GDM1 (cell line): Measurements from ENCODE around the gene MAPK1IP1L.

Source experiments
- DNase-seq: peaks from one replicate; lab custom pipeline; 2025; lab: John Stamatoyannopoulos, UW

MAPK1IP1L gene

DNA sequence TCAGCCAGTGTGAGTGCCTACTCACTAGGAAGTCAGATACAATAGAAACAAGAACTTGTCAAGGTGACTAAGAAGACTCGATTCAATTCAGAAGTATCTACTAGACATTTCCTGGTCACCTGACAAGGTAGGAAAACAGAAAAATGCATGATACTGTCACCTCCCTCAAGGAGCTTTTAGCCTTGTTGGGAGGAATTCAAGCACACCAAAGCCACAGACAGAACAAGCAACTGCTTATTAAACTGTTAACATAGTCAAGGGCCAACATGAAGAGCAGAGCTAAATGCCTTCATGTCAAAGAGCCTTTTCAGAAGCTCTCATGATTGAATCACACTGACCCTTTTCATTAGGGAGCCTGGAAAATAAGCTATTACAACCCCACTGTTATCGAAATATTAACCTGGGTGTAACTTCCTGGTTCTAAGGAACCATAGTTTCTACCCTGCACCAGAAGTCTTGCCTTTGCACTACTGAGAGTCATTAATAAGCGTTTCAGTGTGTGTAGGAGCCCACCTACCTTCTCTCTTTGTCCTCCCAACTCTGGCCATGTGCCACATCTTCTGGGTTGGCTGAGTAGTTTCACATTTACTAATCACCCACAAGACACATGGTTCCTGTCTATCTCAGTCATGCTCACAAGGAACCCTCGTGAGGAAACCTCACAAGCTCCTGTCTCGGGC is 46.6 kb downstream of the MAPK1IP1L start:
- no peak for DNase-seq

- no peak for DNase-seq
These were observed 47.1 kb downstream of the MAPK1IP1L start for GRCh38 chr14:55098561-55098898.

DNA sequence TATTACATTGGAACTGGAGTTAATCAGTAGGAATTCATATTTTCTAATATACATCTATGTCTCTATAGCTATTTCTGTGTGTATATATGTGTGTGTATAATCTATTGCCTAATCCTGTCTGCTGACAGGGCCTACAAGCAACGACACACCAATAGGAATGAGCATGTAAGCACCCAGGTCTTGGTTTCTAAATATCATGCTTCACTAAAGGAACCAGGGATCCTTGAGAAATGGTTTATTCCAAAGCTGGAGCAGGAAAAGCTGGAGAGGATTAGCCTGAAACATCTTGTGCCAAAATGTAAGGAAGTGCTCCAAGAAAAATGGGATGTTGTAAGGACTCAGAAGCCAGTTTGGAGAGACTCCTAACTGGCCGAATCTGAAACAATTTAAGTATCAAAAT is 48.3 kb downstream of the MAPK1IP1L start:
- DNase-seq = no peak

GRCh38 chr14:55101698-55102097 is 50.3 kb downstream of the MAPK1IP1L start:
- no peak for DNase-seq

- DNase-seq = no peak
These were observed 50.7 kb downstream of the MAPK1IP1L start for GRCh38 chr14:55102141-55102621.

- no peak for DNase-seq
These were observed 51.7 kb downstream of the MAPK1IP1L start for GRCh38 chr14:55103005-55103640.

DNA sequence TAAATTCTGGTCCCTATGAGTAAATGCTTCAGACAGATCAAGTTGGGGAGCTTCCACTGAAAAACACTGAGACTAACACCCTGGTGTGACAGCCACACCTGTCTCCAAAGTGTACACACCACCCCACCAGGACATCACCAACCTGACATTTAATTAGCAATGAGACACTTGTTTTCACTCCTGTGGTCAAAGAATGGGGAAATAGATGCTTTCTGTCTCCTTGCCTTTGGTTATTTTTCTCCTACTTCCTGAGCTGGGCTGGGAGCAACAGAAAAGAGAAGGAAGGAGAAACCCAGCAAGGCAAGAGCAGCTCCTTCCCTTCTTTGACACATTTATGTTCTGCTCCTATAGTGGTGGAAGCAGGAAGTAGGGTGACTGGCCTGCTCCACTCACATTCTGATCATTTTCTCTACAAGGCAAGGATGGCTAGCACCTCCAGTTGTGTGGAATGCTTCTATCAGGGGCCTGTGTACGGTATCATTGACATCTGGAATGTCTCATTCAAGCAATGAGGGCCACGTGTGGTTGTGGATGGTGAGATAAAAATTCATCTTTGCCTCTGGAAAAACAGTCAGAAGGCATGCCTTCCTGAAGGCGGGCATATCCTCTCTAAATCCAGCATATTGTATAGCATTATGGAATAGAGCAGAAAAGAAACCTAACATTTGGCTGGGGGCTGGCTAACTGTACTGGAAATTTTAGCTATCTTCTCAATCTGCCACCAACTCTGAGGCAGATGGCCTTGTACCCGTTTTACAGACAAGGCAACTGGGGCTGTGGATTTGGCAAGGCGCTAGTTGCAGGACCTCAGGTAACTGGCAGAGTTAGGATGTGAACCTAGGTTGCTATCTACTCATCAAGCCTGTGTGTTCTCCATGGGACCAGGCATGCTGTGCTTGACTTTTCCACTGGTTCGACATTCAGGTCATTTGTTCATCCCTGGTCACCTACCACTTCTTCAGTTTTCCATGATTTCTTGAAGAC is 52.8 kb downstream of the MAPK1IP1L start:
- peak; percentile 57 for DNase-seq

GRCh38 chr14:55105991-55106390 is 54.5 kb downstream of the MAPK1IP1L start:
- no peak for DNase-seq

DNA sequence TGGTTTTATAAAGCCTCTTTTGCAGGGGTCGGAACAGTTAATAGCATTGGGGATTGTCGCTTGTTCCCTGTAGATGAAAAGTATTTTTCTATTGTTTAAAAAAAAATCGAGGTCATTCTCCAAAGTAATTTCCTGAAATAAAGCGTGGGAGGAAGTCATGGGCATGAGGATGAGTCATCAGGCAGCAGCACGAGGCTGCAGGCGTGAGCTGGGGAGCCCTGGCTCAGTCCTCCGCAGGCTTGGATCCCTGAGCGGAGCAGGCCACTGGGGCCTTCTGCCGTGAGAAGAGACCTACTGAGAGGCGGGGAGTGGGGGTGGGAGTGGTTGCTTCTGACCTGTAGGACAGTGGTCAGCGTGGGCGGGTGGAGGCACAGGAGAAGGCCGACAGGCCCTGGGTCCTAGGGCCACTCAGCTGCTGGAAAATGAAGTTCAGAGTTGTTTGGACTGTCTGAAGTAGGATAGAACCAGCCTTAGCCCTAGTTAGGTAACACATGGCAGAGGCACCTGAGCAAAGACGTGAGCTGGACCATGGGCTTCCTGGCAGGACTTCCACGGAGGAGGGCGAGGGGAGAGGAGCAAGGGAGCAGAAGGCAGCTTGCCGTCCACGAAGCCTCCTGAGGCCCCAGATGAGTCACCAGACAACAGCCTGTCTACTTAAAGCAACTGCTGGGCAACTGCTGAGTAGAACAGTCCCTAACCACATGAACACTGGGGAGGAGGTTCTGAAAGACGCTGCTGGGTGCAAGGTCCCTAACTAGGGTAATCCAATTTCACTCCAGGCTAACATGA is 56.5 kb downstream of the MAPK1IP1L start:
- DNase-seq = peak; percentile 13

- DNase-seq = no peak
These were observed 58.4 kb downstream of the MAPK1IP1L start for GRCh38 chr14:55109836-55110235.

- DNase-seq = no peak
These were observed 59.8 kb downstream of the MAPK1IP1L start for GRCh38 chr14:55111122-55111708.

DNA sequence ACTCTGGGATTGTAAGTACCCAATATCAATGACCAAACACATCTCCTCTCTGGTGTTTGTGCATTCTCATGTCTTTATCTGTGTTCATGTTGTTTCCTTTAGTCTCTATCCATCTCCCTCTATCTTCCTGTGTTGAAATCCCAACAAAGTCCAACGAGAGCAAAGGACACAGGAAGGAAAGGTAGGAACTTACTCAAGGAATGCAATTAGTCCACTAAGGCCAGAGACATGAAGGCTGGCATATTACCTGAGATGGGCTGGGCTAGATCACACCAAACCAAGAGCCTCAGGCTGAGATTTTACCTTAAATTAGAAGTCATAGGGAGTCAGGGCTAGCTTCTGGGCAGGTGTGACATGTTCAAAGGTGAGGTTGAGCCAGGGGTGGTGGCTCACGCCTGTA is 63.3 kb downstream of the MAPK1IP1L start:
- DNase-seq = no peak

DNA sequence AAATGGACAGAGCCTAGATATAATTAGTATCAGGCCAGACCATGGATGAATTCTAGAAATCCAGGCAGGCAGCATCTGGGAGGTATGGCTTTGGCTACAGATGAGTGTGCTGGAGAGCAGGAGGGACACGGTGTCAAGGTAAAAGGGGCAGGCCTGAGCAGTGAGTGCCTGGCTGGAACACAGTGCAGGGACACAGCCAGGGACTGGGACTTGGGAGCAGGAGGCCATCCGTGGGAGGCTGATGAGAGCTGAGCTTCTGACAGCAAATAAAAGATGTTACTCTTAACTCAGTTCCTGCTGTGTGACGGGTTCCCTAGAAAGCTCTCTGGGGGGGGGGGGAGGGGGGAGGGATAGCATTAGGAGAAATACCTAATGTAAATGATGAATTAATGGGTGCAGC is 64.0 kb downstream of the MAPK1IP1L start:
- no peak for DNase-seq

DNA sequence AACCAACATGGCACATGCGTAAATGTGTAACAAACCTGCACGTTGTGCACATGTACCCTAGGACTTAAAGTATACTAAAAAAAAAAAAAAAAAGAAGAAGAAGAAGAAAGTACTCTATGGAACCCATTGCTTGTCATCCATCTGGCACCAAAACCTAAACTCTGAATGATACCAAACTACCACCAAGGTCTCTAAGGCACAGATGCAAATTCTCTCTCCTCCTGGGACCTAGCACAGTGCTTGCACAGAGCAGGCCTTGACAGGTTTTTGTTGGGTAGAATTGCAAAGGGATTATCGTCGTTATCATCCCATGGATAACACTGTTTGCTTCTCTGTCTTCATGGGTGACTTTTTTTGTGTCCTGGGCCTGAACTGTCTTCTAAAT is 64.4 kb downstream of the MAPK1IP1L start:
- no peak for DNase-seq

DNA sequence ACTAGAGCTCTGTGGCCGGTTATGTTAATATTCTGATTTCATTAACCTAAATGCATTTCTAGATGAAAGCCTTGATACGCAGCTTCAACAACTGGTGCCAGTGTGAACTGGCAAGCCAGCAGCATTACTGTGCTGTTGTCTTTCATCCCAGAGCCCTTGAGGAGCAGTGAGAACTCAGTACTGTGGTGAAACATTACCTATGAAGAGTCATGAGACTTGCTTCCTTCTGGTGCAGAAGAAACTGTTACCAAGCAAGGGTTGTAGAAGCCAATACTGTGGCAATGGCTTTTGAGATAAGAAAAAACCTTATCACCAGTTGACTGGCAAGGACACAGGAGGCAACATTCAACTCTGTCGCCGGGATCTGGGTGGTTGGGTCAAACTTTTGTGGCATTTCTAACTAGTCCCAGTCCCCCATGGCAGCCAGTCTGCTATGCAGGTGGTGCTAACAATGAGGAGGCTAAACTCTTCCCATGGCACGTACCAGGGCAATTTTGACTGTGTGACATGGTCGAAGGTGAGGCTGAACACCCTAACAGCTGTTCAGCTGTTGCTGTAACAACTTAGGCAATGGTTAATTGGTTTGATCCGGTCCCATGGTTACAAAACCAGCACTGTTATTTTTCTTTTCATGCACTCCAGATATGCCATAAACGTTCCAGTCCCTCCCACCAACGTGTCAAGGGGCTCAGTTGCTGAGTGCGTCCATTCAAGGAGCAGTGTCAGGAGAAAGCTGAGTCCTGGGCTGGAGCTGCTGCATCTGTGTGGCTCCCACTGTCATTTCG is 65.0 kb downstream of the MAPK1IP1L start:
- DNase-seq = no peak

DNA sequence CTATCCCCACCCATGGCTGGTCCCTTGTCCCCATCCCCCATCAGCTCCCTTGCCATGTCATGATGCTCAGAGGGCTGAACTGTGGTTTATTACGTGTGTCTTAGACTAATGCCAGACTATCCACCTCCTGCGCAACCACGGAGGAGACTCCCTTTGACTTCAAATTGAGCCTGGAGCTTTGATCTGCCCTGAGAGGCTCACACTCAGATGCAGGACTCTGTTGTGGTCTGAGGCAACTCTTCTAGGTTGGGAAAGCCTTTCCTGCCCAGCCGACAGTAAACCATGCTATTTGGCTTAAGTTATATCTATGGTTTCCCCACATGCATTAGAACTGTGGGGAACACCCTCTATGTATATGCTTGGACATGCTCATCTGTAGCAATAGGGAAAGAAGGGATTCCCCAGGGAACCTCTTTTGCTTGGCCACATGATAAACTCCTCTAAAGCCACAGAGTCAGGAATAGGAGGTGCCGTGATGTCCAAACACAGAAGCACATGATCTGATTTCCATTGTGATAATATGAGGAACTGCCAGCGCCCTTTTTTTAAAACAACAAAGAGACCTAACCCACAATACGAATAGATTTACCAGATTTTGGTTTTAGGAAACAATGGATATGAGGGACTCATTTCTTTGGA is 66.5 kb downstream of the MAPK1IP1L start:
- DNase-seq = no peak

DNA sequence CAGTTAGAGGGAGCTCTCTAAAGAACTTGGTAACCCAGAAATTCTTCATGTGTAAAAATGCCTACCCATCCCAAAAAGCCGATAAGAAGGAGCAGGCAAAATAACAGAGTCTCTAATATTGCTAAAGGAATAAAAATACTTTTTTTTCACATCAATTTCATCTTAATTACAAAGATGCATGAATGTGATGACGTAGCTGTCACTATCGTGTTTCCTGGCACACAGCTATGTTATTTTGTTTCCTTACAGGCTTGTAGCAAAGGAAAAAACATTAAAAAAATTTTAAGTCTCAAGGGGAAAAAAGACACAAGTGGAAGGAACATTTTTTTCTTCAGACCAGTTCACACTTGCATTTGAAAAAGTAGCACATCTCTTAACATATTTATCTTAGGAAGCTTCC is 67.3 kb downstream of the MAPK1IP1L start:
- no peak for DNase-seq
